ENCODE measurements around the gene IGSF6.

- TF ChIP-seq, protein P1, sequence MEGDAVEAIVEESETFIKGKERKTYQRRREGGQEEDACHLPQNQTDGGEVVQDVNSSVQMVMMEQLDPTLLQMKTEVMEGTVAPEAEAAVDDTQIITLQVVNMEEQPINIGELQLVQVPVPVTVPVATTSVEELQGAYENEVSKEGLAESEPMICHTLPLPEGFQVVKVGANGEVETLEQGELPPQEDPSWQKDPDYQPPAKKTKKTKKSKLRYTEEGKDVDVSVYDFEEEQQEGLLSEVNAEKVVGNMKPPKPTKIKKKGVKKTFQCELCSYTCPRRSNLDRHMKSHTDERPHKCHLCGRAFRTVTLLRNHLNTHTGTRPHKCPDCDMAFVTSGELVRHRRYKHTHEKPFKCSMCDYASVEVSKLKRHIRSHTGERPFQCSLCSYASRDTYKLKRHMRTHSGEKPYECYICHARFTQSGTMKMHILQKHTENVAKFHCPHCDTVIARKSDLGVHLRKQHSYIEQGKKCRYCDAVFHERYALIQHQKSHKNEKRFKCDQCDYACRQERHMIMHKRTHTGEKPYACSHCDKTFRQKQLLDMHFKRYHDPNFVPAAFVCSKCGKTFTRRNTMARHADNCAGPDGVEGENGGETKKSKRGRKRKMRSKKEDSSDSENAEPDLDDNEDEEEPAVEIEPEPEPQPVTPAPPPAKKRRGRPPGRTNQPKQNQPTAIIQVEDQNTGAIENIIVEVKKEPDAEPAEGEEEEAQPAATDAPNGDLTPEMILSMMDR (IDR thresholded peaks at IDR 0.05), result no peak
- TF ChIP-seq EZH2 (IDR thresholded peaks at IDR 0.05; ENCODE audit: borderline replicate concordance, insufficient read depth, low read depth, low read length, poor library complexity, severe bottlenecking), result no peak
Observed at GRCh38 chr16:21689107-21689506, 36.7 kb upstream of the IGSF6 start.

All from B cell (primary cell).